HTERT RPE-1 (cell line): ENCODE measurements around the gene PLS3.
"Not testable (repeated sequence)": the region's sequence is repeated elsewhere in the genome, so short reads cannot be mapped to it uniquely, and the experiment has no call there.

Experiments
- in situ Hi-C: fragments of 300-500 bp; cut with MboI; formaldehyde crosslinking; loops from 4 replicates; pipeline ENCODE4 v1.14.3; 2020; ENCODE audit warnings: low sequenced_read_pairs

PLS3 gene

DNA sequence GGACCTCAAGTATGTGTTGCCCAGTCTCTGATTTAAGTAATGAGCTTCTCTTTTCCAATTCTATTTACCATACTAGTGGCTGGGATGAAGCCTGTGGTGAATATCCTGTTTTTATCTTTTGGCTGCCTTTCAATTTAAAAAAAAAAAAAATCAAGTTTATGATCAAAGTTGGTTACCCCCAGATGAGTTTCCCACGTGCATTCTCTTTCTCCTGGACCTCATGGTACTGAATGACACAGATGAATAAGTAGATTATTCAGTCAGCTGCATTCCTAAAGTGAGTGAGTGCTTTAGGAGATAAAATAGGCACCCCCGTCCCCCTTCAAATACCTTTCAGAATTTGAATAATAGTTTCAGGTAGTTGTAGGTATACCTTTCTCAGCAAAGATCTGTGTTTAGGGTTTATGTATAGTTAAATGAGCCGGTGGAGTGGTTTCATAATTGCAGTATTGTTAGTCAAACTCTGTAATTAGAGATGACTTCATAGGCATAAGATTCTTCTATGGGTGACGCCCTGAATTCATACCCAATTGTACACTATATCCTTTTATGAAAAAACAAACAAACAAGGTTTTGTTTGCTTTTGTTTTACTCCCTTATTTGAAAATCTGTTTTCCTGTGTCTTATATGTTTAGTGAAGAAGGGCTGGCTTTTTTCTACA is 41.9 kb downstream of the PLS3 start:
- in situ Hi-C loops, result no loop called here

DNA sequence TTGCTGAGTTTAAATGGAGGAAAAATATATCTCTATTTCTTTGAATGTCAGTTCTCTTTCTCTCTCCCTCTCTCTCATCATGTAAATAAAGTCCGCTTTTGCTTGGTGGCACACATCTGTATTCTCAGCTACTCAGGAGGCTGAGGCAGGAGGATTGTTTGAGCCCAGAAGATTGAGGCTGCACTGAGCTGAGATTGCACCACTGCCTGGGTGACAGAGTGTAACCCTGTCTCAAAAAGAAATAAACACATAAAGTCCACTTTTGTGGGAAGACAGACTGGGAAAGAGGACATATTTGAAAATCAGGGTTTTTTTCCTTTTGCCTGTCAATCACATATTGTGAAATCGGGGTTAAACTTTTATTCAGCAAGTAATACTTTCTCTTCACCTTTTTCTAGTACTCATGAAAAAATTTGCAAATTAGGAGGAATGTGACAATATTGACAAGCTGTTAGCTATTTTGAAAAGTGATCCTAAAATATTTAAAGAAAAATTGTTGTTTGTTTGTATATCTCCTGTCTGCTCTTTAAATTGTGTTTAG is 42.6 kb downstream of the PLS3 start:
- in situ Hi-C loops, result no loop called here

DNA sequence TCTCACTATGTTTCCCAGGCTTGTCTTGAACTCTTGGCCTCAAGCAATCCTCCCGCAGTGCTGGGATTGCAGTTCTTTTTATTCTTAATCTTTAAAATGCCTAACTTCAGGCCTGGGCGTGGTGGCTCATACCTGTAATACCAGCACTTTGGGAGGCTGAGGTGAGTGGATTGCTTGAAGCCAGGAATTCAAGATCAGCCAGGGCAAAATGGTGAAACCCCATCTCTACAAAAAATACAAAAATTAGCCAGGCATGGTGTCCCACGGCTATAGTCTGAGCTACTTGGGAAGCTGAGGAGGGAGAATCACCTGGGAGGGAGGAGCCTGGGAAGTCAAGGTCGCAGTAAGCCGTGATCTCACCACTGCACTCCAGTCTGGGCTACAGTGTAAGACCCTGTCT is 45.9 kb downstream of the PLS3 start:
- in situ Hi-C loops, result no loop called here

DNA sequence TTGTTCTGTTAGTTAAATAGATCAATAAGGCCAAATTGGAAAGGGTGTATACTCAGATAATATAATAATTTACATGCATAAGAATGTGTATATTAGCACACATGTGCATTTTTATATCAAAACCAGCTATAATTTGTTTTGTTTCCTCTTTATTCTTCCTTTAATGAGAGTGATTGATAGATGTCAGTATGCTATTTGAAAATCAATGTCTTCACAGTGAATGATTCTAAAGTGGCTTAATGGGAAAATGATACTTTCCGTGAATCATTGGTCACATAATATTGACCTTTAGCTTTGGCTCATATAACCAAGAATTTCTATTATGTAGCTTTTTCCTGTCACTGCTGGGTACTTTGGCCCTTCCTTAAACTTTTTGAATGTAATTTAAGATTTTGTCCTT is 48.6 kb downstream of the PLS3 start:
- in situ Hi-C loops, result no loop called here

DNA sequence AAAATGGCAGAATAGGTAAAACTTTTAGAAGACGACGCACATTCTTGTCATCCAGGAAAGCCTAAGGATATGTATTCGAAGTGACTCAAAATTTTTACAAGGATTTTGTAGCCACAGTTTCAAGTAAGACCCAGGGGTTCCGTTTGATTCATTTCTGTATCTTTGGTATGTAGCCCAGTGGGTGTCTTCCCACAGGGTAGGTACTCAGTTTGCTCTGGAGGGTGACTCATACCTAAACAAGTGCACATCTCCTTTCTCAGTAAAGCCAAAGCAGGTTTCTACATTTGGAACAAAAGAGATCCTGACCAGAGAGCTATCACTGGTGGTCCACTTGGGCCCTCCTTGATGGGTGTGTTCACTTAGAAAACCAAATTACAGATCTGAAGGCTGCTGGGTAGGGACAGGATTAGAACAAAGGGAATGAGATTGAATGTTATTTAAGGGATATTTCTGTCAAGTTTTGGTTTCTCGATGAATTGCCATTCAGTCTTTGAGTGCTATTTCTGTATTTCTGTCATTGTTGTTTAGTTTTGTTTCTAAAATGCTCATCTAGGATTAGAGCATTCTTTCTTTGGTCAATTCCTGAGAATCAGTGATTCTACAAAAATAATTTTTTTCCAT is 56.1 kb downstream of the PLS3 start:
- in situ Hi-C loops, result no loop called here

DNA sequence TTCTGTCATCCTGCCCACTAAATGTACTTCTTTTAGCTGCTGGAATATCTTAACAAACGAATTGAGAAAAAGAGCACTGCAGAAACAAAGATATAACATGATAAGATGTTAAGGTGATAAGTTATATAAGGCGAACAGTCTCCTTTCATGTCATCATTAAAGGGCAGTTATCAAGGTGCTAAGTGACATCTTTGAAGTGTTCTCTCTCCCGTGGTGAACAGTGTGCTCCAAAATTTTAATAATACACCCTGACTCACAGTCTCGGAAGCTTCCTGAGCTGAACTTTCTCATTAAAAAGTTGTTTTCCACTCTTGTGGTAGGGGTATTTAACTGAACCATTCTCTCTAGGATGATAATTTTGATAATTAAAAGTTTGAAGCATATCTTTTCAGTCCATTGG is 61.6 kb downstream of the PLS3 start:
- in situ Hi-C loops, result no loop called here

DNA sequence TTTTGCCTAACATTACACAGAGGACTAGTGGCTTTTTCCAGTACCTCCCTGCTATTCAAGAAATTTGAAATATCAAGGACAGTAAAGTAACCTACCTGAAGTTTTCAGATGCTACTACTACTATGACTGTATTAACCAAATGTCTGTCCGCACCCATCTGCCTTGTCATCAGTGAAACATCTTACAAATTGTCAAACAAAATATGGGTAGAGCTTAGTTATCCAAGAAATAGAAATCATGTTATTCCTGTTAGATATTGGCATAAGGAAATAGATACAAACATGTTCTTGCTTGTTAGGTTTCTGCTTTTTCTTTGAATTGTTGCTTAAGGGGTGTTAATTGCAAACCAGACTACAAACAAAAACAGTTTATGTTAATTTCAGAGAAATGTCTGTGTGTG is 63.9 kb downstream of the PLS3 start:
- in situ Hi-C loops, result no loop called here

DNA sequence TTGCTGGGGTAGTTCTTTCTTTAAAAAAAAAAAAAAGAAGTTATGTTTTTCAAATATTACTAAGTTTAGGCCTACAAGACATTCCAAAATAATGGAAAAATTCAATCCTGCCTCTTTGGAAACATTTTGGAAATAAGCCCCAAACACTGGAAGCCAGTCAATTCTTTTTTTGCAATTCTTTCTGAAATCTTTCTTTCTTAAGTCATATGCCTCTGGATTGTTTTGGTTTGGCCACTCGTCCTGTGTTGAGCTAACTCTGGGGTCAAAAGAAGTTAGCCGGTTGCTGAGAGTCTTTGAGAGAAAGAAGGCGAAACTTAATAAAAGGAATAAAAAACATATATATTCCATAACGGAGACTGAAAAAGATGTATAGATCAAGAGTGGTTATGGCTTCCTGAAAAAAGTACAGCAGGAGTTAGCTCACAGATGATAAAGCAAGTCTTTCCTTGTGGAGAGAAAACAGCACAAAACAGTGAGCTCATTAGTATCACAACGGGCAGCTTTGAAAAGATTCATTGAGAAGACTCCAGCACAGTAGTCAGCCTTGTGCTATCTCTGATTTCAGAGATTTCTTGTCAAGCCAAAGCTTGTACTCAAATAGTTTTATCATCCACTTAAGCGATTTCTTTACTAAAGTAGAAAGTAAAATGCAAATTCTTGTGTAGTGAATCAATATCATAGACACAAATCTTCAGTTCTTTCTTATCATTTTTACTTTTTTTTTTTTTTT is 64.8 kb downstream of the PLS3 start:
- in situ Hi-C loops, result no loop called here

DNA sequence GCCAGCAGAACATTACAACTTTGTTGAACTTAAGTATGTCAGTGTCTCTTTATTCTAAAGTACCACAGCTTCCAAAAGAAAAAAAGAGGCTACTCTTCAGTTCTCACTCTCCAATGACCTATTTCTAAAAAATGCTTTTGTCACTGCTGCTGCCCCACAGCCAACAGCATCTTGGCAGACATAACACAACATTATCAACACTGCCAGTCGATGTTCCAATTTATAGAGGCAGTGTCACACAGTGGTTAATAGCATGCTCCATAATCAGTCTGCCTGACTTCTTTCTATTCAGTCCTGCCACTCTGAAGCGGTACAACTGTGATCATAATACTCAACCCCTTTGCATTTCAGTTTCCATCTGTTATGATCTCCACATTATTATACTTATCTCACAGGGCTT is 69.2 kb downstream of the PLS3 start:
- in situ Hi-C loops, result no loop called here

DNA sequence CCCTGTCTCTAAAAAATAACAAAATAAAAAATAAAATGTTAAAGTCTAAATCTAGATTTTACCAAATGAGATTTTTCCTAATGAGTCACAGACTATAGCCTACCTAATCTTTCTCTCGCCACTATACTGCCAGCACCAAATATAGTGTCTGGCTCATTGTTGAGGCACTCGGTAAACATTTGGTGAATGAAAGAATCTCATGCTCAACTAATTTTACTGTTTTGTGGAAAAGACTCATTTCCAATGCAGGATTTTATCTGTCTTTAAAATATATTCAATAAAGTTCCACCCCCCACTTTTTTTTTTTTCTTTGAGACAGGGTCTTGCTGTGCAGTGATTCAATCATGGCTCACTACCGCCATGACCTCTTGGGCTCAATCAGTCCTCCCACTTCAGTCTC is 71.5 kb downstream of the PLS3 start:
- in situ Hi-C loops, result no loop called here

DNA sequence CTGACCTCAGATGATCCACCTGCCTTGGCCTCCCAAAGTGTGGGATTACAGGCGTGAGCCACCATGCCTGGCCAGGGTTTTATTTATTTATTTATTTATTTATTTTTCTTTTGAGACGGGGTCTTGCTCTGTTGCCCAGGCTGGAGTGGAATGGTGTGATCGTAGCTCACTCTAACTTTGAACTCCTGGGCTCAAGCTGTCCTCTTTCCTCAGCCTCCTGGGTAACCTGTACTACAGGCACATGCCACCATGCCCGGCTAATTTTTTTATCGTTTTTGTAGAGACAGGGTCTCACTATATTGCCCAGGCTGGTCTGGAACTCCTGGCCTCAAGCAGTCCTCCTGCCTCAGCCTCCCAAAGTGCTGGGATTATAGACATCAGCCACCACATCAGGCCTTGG is 72.4 kb downstream of the PLS3 start:
- in situ Hi-C loops, result not testable (repeated sequence)

DNA sequence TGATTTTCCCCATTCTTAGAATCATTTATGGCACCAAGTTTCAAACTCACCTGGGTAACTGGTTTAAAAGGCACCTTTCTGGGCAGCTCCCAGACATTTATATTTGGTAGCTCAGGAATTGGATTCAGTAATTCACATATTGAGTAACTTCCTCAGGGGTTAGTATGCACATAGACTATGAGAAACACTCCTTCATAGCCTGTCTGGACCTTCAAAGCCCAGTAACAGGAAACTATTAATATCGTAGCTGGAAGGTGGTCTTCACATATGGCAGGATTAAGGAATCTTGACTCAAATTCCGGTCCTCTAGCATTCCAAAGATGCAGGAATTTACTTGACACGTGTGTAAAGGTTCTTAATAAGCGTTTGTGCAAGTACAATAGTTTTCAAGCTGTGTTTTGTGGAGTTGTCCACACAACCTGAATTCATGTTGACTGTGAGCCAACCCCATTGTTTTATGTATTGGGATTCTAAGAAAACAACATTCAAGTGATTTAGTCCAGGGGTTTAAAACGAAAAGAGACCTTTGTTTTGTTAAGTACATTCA is 78.4 kb downstream of the PLS3 start:
- in situ Hi-C loops, result no loop called here

DNA sequence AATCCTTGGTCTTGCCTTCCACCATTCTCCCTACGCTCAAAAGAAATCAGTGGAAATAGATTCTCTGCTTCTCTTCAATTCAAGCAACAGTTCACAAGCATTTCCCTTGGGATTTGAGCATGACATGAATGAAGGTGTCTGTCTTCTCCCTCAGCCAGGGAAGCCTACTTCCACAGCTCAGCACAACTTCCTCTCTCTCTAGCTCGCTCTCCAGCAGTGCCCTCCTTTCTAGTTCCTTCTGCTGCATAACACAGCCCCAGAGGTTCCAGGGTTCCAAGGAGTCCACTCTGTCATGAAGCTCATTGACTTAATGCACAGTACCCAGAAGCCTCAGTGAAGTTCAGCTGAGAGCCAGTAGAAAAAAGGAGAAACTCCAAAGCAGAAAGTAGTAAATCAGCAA is 81.3 kb downstream of the PLS3 start:
- in situ Hi-C loops, result no loop called here

DNA sequence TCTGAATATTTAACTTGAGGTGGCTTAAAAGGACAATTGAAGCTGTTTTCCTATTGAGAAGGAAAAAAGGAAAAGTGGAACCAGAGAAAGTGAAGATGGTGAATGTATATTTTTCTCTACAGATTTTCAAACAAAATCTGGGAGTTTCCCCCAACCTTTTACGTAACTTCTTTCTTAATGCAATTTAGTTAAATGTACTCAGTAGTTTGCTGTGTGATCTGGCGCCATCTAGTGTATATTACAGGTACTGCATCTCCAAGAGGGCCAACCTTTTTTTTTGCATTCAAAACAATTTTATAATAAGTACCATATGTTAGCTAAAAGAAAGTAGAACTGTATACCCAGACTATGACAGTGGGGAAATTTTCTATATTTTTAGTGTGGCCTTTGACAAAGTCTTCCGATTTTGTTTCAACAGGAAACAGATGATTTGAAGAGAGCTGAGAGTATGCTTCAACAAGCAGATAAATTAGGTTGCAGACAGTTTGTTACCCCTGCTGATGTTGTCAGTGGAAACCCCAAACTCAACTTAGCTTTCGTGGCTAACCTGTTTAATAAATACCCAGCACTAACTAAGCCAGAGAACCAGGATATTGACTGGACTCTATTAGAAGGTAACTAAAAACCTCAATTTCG is 82.0 kb downstream of the PLS3 start:
- in situ Hi-C loops, result no loop called here

DNA sequence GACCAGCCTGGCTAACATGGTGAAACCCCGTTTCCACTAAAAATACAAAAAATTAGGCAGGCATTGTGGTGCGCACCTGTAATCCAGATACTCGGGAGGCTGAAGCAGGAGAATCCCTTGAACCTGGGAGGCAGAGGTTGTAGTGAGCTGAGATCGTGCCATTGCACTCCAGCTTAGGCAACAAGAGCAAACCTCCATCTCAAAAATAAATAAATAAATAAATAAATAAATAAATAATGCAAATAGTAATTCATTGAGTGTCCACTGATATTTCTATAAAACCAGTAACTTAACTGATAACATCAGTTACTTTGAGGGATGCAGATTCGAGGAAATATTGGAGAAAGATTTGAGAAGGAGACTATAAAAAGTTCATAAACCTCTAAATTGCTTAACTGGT is 83.4 kb downstream of the PLS3 start:
- in situ Hi-C loops, result not testable (repeated sequence)

DNA sequence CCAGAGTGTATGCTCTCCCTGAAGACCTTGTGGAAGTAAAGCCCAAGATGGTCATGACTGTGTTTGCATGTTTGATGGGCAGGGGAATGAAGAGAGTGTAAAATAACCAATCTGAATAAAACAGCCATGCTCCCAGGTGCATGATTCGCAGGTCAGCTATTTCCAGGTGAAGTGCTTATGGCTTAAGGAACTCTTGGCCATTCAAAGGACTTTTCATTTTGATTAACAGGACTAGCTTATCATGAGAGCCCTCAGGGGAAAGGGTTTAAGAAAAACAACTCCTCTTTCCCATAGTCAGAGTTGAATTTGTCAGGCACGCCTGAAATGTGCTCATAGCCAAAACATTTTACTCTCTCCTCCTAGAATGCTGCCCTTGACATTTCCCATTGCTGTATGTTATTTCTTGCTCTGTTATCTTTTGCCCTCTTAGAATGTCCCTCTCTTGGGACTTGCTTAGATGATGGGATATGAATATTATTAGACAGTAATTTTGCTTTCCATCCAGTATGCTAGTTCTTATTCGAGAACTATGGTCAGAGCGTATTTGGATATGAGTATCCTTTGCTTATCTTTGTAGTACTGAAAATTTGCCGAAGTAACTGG is 88.6 kb downstream of the PLS3 start:
- in situ Hi-C loops, result no loop called here

DNA sequence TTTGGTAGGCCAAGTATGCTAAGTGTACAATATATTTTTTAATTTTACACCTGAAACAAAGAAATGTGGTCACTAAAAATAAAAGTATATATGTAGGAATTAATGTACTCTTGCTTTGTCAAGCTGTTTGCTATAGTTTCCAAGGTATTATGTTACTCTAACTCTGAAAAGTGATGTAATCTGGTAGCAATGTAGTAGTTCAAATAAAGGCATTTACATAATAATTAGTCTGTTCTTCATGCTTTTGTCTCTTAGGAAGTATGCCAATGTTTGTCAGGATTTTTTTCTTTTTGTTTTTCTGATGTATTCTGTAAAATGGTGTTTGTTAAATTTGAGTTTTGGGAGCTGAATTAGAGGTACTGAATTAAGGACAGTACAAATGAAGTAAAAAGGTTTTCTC is 89.5 kb downstream of the PLS3 start:
- in situ Hi-C loops, result no loop called here

DNA sequence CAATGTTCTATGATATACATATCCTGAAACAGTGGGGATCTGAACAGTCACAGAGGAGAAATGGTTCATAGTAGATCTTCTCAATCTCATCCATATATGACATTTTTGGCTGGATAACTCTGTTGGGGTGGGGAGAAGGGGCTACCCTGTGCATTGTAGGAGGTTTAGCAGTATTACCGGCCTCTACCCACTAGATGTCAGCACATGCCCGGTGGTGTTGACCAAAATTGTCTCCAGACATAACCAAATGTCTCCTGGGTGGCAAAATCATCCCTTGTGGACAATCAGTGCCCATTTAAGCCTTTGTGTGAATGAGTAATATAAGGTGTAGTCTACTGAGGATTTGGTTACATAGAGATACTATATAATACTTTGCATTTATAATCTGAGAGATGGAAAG is 89.9 kb downstream of the PLS3 start:
- in situ Hi-C loops, result no loop called here

DNA sequence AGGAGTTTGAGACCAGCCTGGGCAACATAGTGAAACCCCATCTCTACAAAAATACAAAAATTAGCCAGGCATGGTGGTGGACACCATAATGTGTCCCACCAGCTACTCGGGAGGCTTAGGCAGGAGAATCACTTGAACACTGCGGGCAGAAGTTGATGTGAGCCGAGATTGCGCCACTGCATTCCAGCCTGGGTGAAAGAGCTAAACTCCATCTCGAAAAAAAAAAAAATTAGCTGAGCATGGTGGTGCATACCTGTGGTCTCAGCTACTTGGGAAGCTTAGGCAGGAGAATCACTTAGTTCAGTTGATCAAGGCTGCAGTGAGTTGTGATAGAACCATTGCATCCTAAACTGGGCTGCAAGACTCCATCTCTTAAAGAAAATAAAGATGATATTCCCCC is 91.2 kb downstream of the PLS3 start:
- in situ Hi-C loops, result no loop called here

DNA sequence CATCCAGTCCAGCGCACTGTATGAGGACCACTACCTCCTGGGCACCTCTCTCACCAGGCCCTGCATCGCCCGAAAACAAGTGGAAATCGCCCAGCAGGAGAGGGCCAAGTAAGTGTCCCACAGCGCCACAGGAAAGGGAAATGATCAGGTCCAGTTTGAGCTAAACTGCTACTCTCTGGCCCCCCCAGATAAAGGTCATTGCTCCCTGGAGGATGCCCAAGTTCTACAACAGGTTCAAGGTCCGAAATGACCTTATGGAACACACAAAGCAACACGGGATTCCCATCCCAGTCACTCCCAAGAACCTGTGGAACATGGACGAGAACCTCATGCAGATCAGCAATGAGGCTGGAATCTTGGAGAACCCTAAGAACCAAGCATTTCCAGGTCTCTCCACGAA is 104.1 kb downstream of the PLS3 start:
- in situ Hi-C loops, result no loop called here

DNA sequence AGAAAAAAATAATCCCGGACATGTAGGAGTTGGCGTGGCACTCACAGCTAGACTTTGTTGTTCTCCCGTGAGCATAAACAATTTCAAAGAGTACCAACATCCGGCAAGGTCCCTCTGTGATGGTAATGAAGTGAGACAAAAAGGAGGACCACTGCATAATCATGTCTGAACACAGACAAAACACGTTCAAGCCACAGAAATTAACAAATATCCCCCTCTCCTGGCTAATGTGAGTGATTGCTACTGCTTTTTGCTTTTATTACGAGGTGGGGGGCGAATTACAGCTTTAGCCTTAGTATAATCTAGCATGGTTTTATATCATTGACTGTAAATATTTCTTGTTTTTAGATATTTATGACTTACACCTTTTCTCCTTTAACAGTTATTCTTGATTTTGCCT is 118.5 kb downstream of the PLS3 start:
- in situ Hi-C loops, result no loop called here
